ENCODE data around the gene TRDN.

GRCh38 chr6:123226398-123226797 is 410.4 kb downstream of the TRDN start:
- TF ChIP-seq POLR2AphosphoS5 (IDR thresholded peaks at IDR 0.05) = no peak
- no peak for TF ChIP-seq CTCF (IDR thresholded peaks at IDR 0.05)
- TF ChIP-seq POLR2A (IDR thresholded peaks at IDR 0.05) = no peak

Measured in breast epithelium (tissue), 3 donors.